ENCODE data around the gene IL21R.

- TF ChIP-seq CTCF (IDR thresholded peaks at IDR 0.05), result no peak
- TF ChIP-seq POLR2A (IDR thresholded peaks at IDR 0.05), result no peak
Observed at GRCh38 chr16:27441276-27441675, 39.3 kb downstream of the IL21R start.

All from suprapubic skin (tissue), 3 donors.